Pancreas (tissue), 10 donors: ENCODE data around the gene CAPZA2. TPM values are rescaled to one million over a fixed set of nuclear protein-coding genes. Genes with fewer than 3 reads are reported as not detected.
A peak's percentile ranks its signal among the peaks of the same experiment; 100 is the strongest.

ENCODE experiments used
- ATAC-seq, 4 donors: fragments of 200-7000 bp; cut with Tn5 transposase; one replicate each; pipeline versions ENCODE4 v1.8.0 to v1.9.1; 2020; ENCODE audit warnings: mild to moderate bottlenecking in 4 of 4, moderate library complexity in 4 of 4
- DNase-seq, 6 donors: peaks; one replicate each; pipeline ENCODE4 v3.0.0-alpha.2; 2020
- FAIRE-seq: peaks from 2 replicates; lab custom pipeline; 2012; peaks lifted over from hg19 to GRCh38; lab: Jason Lieb, UNC
- H3K27ac ChIP-seq, 4 donors: fragments of 200-600 bp; sonication (generic); 1 replicate in 3 of 4; 2 replicates in 1 of 4; pipeline versions ENCODE4 v1.5.0 to v1.8.0; 2020
- H3K27me3 ChIP-seq, 4 donors: fragments of 200-600 bp; one replicate each; pipeline ENCODE4 v1.8.0; 2021
- H3K36me3 ChIP-seq, 3 donors: fragments of 200-600 bp; sonication (generic) in 1 of 3; one replicate each; pipeline versions ENCODE4 v1.5.0 to v1.8.0; 2020 to 2021
- H3K4me1 ChIP-seq, 3 donors: fragments of 200-600 bp; one replicate each; pipeline ENCODE4 v1.8.0; 2021
- H3K4me3 ChIP-seq, 4 donors: fragments of 200-600 bp; sonication (generic) in 2 of 4; one replicate each; pipeline versions ENCODE4 v1.5.0 to v1.8.0; 2020 to 2021
- H3K9me3 ChIP-seq, 4 donors: fragments of 200-600 bp; one replicate each; pipeline ENCODE4 v1.8.0; 2021
- WGBS, 2 donors: extraction: QIAGEN DNeasy Blood & Tissue Kit; methylation state at CpG; one replicate each; pipeline ENCODE4 v1.1.7; 2013; 5-methylcytosine and 5-hydroxymethylcytosine counted together
- intact Hi-C, 3 donors: fragments of 100-400 bp; cut with DNase I; formaldehyde crosslinking; loops; one replicate each; pipeline versions ENCODE4 v1.11.1 to v1.14.2; 2022
- polyA plus RNA-seq, 2 donors: library from polyadenylated mRNA; stranded (reverse); fragments of 200-250 nt; gene quantifications; one replicate each; pipeline ENCODE4 v1.2.3, GENCODE V29; 2013
- total RNA-seq, 6 donors: library from RNA; stranded (reverse); fragmentation: NEBNext Ultra II Directional in 4 of 6; extraction: Animal tissue kit (Norgen Biotek cat#: 25700) in 4 of 6; gene quantifications; one replicate each; pipeline versions ENCODE4 v1.2.1 to v1.2.4, GENCODE V29; 2021 to 2023
- TF ChIP-seq, protein P1 (sequence below), 4 donors: fragments of 200-600 bp; sonication (generic) in 3 of 4; IDR thresholded peaks; one replicate each; pipeline versions ENCODE4 v1.5.0 to v1.8.0; 2021; ENCODE audit warnings: antibody characterized with exemption in 4 of 4
- donor health status: healthy with polysubstance abuse.
- donor health status: DM: no; HTN: no; CAD: no; lungs with moderate emphysema.
- donor health status: DM: no; HTN: no; CAD: no.
- donor health status: control.
- donor health status: control.
- donor health status: Bipolar disorder and iron deficiency.
- donor health status: DM: yes; HTN: yes; CAD: no.
- donor health status: DM: no; HTN: no; CAD: no.
- donor health status: DM: no; HTN: no; CAD: no.
- donor health status: DM: yes; HTN: yes; CAD: no.

CAPZA2 gene
- total and polyA plus RNA-seq, 8 donors = 10.8 to 97.9 (median 58.3) TPM

- DNase-seq = no peak
- Histone ChIP-seq H3K4me1 (peaks cover 9 to 19% (median 12%) of the 10 kb centered on the region in 3 donors), H3K36me3 (no peaks in the 10 kb centered on the region), H3K9me3 (no peaks in the 10 kb centered on the region), H3K4me3 (peak overlapping the region in 2 of 4 donors; percentile 93 to 96), H3K27me3 (no peaks in the 10 kb centered on the region), H3K27ac (no peak overlapping the region)
- FAIRE-seq = no peak
- intact Hi-C loops = no loop called here
- TF ChIP-seq, protein P1, sequence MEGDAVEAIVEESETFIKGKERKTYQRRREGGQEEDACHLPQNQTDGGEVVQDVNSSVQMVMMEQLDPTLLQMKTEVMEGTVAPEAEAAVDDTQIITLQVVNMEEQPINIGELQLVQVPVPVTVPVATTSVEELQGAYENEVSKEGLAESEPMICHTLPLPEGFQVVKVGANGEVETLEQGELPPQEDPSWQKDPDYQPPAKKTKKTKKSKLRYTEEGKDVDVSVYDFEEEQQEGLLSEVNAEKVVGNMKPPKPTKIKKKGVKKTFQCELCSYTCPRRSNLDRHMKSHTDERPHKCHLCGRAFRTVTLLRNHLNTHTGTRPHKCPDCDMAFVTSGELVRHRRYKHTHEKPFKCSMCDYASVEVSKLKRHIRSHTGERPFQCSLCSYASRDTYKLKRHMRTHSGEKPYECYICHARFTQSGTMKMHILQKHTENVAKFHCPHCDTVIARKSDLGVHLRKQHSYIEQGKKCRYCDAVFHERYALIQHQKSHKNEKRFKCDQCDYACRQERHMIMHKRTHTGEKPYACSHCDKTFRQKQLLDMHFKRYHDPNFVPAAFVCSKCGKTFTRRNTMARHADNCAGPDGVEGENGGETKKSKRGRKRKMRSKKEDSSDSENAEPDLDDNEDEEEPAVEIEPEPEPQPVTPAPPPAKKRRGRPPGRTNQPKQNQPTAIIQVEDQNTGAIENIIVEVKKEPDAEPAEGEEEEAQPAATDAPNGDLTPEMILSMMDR (IDR thresholded peaks at IDR 0.05) = no peak
- ATAC-seq = no peak
- WGBS, 2 donors = 24 to 28% methylated on average over 9 of the region's 9 CpGs
These were observed 1.6 kb downstream of the CAPZA2 start for GRCh38 chr7:116863936-116864500.

- FAIRE-seq (no peak), ATAC-seq (no peak)
These were observed 8.8 kb downstream of the CAPZA2 start for GRCh38 chr7:116871061-116871700.

DNA sequence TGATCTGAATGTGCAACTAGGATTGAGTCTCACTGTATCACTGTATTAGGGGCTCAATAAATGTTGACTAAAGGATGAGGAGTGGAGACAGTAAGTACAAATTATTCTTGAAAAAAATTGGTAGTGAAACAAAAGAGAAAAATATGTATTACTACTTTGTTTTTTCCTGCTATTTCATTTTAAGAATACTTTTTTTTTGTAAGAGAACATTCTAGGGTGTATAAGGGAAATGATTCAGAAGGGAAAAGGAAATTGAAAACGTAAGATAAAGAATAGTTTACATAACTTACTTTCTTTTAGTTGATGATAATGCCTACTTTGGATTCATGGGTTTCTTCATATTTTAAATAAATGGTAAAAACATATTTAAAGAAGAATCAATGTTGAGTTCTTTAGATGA is 9.6 kb downstream of the CAPZA2 start:
- FAIRE-seq (no peak), DNase-seq (no peak), ATAC-seq (no peak)
- TF ChIP-seq, protein P1 (IDR thresholded peaks at IDR 0.05) = no peak
- H3K27me3 ChIP-seq = no peaks in the 10 kb centered on the region
- H3K4me3 ChIP-seq = no peak overlapping the region
- H3K36me3 ChIP-seq = no peaks in the 10 kb centered on the region
- no peaks in the 10 kb centered on the region for H3K9me3 ChIP-seq
- intact Hi-C loops = no loop called here
- WGBS, 2 donors = 49 to 53% methylated on average over 1 of the region's 1 CpG
- no peak overlapping the region for H3K27ac ChIP-seq
- H3K4me1 ChIP-seq = peaks cover 8 to 30% (median 20%) of the 10 kb centered on the region in 3 donors

More at GRCh38 chr7:116871061-116871700, 8.8 kb downstream of the CAPZA2 start:
- TF ChIP-seq, protein P1 (IDR thresholded peaks at IDR 0.05) = no peak
- H3K27me3 ChIP-seq = no peaks in the 10 kb centered on the region
- H3K27ac ChIP-seq = no peak overlapping the region
- no peak overlapping the region for H3K4me3 ChIP-seq
- DNase-seq = no peak
- WGBS, 2 donors = 81% methylated on average over 6 of the region's 6 CpGs
- intact Hi-C loops = no loop called here
- H3K4me1 ChIP-seq = peaks cover 0 to 23% (median 14%) of the 10 kb centered on the region in 3 donors
- no peaks in the 10 kb centered on the region for H3K36me3 ChIP-seq
- no peaks in the 10 kb centered on the region for H3K9me3 ChIP-seq

DNA sequence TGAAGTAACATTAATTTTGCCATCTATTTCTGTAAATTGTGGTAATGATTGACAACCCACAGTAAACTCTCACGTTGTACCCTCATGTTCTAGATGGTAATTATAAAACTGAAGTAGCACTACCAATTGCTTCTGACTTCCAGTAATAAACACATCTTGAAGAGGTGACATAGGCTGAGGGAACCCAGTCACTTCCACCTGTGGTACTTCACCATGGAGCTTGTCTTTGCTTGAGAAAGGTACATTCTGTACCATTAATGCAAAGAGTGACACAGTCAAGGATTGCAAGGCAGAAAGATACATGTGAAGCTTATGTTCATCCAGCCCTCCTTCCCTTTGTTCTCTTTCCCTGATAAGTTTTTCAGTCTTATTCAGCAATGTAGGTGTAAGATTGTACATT is 11.2 kb downstream of the CAPZA2 start:
- H3K27me3 ChIP-seq = no peaks in the 10 kb centered on the region
- H3K36me3 ChIP-seq = no peaks in the 10 kb centered on the region
- FAIRE-seq = no peak
- no peak overlapping the region for H3K27ac ChIP-seq
- TF ChIP-seq, protein P1 (IDR thresholded peaks at IDR 0.05) = no peak
- no peak for DNase-seq
- no peak overlapping the region for H3K4me3 ChIP-seq
- intact Hi-C loops = no loop called here
- peaks cover 12 to 30% (median 22%) of the 10 kb centered on the region in 3 donors for H3K4me1 ChIP-seq
- 38 to 45% methylated on average over 1 of the region's 1 CpG for WGBS, 2 donors
- H3K9me3 ChIP-seq = no peaks in the 10 kb centered on the region
- ATAC-seq = no peak
